Adrenal gland (tissue), 12 donors: ENCODE results near the gene SPTLC1. TPM values are rescaled to one million over a fixed set of nuclear protein-coding genes. Genes with fewer than 3 reads are reported as not detected.
"Not testable (repeated sequence)": the region's sequence is repeated elsewhere in the genome, so short reads cannot be mapped to it uniquely, and the experiment has no call there.

Source experiments
- DNase-seq, 7 donors: peaks; one replicate each; pipeline ENCODE4 v3.0.0-alpha.2; 2019 to 2020
- H3K27ac ChIP-seq, 5 donors: fragments of 200-600 bp; sonication (generic) in 4 of 5; 1 replicate in 3 of 5; 2 replicates in 2 of 5; pipeline versions ENCODE4 v1.5.1 to v1.8.0; 2016 to 2020; ENCODE audit warnings: mild to moderate bottlenecking in 1 of 5
- H3K27me3 ChIP-seq: fragments of 200-600 bp; 2 replicates; pipeline ENCODE4 v1.8.0; 2021
- H3K36me3 ChIP-seq, 2 donors: fragments of 200-600 bp; replicated peaks in 1 of 2; 1 replicate in 1 of 2; 2 replicates in 1 of 2; pipeline versions ENCODE4 v1.5.1 to v1.8.0; 2018 to 2022
- H3K4me1 ChIP-seq, 2 donors: fragments of 200-600 bp; replicated peaks in 1 of 2; 1 replicate in 1 of 2; 2 replicates in 1 of 2; pipeline versions ENCODE4 v1.5.1 to v1.8.0; 2018 to 2021
- H3K4me3 ChIP-seq, 4 donors: fragments of 200-600 bp; sonication (generic) in 3 of 4; one replicate each; pipeline ENCODE4 v1.5.1; 2016 to 2018
- H3K9me3 ChIP-seq, 3 donors: fragments of 200-600 bp; sonication (generic) in 1 of 3; replicated peaks in 1 of 3; 1 replicate in 2 of 3; 2 replicates in 1 of 3; pipeline versions ENCODE4 v1.5.1 to v1.8.0; 2016 to 2021
- POLR2A ChIP-seq, 2 donors: fragments of 450-650 bp; IDR thresholded peaks; one replicate each; pipeline ENCODE4 v1.6.1; 2017; ENCODE audit warnings: antibody characterized with exemption in 2 of 2, mild to moderate bottlenecking in 2 of 2, moderate library complexity in 1 of 2
- WGBS, 4 donors: extraction: QIAGEN DNeasy Blood & Tissue Kit in 2 of 4; methylation state at CpG; one replicate each; pipeline versions ENCODE4 v1.1.5 to v1.1.7; 2013 to 2017; 5-methylcytosine and 5-hydroxymethylcytosine counted together
- intact Hi-C, 2 donors: fragments of 100-400 bp; cut with DNase I; formaldehyde crosslinking; loops; one replicate each; pipeline versions ENCODE4 v1.14.1 to v1.15.0; 2022 to 2023
- polyA plus RNA-seq, 3 donors: library from polyadenylated mRNA; stranded (reverse); fragments of 200-250 nt in 2 of 3; fragments of 350-450 nt in 1 of 3; fragmentation: Illumina TruSeq in 1 of 3; extraction: RNeasy Lipid Tissue Mini Kit (QIAGEN cat#74804) in 1 of 3; gene quantifications; one replicate each; pipeline ENCODE4 v1.2.3, GENCODE V29; 2013 to 2014
- total RNA-seq, 9 donors: library from RNA; depleted of rRNA in 4 of 9; stranded (reverse); fragments of >200 nt in 4 of 9; fragments of 120-200 nt in 1 of 9; fragmentation: NEBNext Ultra II Directional in 1 of 9; extraction: Animal tissue kit (Norgen Biotek cat#: 25700) in 1 of 9; gene quantifications; one replicate each; pipeline versions ENCODE4 v1.1.0 to v1.2.4, GENCODE V29; 2013 to 2023
- TF ChIP-seq, protein P1 (sequence below), 6 experiments: fragments of 450-650 bp in 4 of 6; fragments of 200-600 bp in 2 of 6; sonication (generic) in 1 of 6; IDR thresholded peaks; 1 replicate in 5 of 6; 2 replicates in 1 of 6; pipeline versions ENCODE4 v1.5.1 to v1.8.0; 2016 to 2021; ENCODE audit warnings: antibody characterized with exemption in 6 of 6, mild to moderate bottlenecking in 2 of 6, moderate library complexity in 1 of 6
- donor health status: healthy with polysubstance abuse.
- donor health status: Bipolar disorder and iron deficiency.
- donor health status: DM: yes; HTN: yes; CAD: no.
- donor health status: DM: no; HTN: no; CAD: no.
- donor health status: DM: no; HTN: no; CAD: no.
- donor health status: DM: yes; HTN: yes; CAD: no.

The SPTLC1 gene
- total and polyA plus RNA-seq, 12 donors: 18.8 to 106 (median 72.9) TPM

DNA sequence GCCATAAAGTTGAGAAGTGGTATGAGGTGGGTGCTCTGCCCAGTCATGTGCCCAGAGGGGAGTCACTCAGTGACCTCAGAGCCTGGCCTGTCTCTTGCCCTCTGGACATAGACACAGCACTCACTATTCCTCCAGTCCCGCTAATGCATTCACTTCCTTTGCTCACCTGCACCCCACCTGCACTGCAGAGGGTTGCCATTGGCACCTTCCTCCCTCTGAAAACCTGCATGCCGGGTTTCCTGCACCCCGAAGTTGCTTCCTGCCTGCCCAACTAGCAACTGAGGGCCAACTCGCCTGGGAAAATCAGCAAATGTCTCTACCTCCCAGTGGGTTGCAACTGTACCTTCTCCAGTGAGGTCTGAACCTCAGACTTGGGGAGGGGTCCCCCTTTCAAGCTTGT lies 48.1 kb upstream of the SPTLC1 start:
- 79 to 91% (median 85%) methylated on average over 3 to 4 of the region's 4 CpGs for WGBS, 4 donors

DNA sequence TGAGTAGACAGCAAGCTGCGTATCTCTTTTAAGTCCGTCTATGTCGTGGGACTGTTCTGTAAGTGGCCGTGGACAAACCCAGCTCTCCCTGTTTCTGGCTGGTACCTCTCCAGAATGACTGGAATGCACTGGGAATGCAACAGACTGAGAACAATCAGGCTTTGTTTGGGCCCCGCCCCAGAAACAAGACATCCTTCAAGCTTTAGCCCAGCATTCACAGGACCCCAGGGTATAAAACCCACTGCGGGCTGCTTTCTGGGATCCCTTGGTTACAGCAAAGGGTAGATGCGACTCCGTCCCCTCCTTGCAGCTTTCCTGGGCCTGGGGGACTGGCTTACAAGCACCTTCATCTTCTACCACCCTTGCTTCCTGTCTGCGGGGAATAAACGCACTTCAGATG lies 45.6 kb upstream of the SPTLC1 start:
- H3K27ac ChIP-seq: no peak overlapping the region
- H3K4me3 ChIP-seq: no peak overlapping the region
- DNase-seq: peak in 1 of 7 donors; percentile 34
- H3K27me3 ChIP-seq: no peaks in the 10 kb centered on the region
- intact Hi-C loops: no loop called here
- H3K9me3 ChIP-seq: peaks cover 0 to under 1% (median 0%) of the 10 kb centered on the region in 3 donors
- TF ChIP-seq, protein P1, sequence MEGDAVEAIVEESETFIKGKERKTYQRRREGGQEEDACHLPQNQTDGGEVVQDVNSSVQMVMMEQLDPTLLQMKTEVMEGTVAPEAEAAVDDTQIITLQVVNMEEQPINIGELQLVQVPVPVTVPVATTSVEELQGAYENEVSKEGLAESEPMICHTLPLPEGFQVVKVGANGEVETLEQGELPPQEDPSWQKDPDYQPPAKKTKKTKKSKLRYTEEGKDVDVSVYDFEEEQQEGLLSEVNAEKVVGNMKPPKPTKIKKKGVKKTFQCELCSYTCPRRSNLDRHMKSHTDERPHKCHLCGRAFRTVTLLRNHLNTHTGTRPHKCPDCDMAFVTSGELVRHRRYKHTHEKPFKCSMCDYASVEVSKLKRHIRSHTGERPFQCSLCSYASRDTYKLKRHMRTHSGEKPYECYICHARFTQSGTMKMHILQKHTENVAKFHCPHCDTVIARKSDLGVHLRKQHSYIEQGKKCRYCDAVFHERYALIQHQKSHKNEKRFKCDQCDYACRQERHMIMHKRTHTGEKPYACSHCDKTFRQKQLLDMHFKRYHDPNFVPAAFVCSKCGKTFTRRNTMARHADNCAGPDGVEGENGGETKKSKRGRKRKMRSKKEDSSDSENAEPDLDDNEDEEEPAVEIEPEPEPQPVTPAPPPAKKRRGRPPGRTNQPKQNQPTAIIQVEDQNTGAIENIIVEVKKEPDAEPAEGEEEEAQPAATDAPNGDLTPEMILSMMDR (IDR thresholded peaks at IDR 0.05): no peak
- TF ChIP-seq POLR2A (IDR thresholded peaks at IDR 0.05): no peak
- H3K36me3 ChIP-seq: no peaks in the 10 kb centered on the region
- WGBS, 4 donors: 89 to 97% (median 90%) methylated on average over 8 to 10 of the region's 10 CpGs
- H3K4me1 ChIP-seq: no peaks in the 10 kb centered on the region

More for the DNA sequence above, 48.1 kb upstream of the SPTLC1 start:
- peak in 2 of 7 donors; percentile 8 to 17 for DNase-seq
- Histone ChIP-seq H3K27ac (no peak overlapping the region), H3K4me1 (no peaks in the 10 kb centered on the region), H3K36me3 (no peaks in the 10 kb centered on the region), H3K9me3 (peaks cover 0 to 5% (median 0%) of the 10 kb centered on the region in 3 donors), H3K4me3 (no peak overlapping the region), H3K27me3 (no peaks in the 10 kb centered on the region)
- intact Hi-C loops: no loop called here
- no peak for TF ChIP-seq POLR2A (IDR thresholded peaks at IDR 0.05)
- TF ChIP-seq, protein P1 (IDR thresholded peaks at IDR 0.05): no peak

DNA sequence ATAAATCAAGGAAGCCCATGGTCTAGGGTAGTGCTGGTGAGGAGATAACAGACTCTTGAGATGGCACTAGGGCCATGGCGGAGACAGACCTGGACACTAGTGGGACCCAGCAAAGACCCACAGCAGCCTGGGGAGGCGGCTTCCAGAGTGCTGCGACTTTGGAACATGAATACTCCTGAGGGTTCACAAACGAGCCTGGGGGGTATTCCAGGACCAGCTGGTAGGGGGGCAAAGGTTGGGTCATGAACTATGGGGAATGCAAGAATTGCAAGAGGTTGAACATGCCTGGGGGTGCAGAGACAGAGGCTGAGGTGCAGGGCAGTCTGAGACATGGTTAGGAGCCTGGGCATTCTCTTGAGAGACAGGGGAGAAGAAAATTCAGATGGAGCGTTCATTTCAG lies 43.8 kb upstream of the SPTLC1 start:
- H3K4me3 ChIP-seq: no peak overlapping the region
- H3K36me3 ChIP-seq: no peaks in the 10 kb centered on the region
- no peak for TF ChIP-seq POLR2A (IDR thresholded peaks at IDR 0.05)
- TF ChIP-seq, protein P1 (IDR thresholded peaks at IDR 0.05): no peak
- intact Hi-C loops: no loop called here
- no peaks in the 10 kb centered on the region for H3K27me3 ChIP-seq
- H3K9me3 ChIP-seq: no peaks in the 10 kb centered on the region
- peaks cover 0 to 2% of the 10 kb centered on the region in 2 donors for H3K4me1 ChIP-seq
- DNase-seq: peak in 1 of 7 donors; percentile 24
- 81 to 84% (median 82%) methylated on average over 4 to 5 of the region's 5 CpGs for WGBS, 4 donors
- no peak overlapping the region for H3K27ac ChIP-seq

DNA sequence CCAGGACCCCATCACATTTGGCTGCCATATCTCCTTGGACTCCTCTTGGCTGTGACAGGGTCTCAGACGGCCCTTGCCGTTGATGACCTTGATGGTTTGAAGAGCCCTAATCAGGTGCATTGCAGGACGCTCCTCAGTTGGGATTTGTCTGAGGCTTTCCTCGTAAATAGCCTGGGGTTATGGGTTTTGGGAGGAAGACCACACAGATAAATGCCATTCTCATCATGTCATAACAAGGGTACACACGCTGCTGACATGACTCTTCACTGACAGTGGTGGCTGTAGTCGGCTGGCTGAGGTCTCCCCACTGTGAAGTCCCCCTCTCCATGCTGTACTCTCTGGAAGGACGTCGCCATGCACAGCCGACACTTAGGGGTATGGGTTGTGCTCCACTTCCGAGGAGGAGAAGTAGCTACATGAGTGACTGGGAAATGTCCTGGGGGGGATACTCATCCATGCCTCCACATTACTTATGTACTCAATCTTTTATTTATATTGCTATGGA lies 42.9 kb upstream of the SPTLC1 start:
- H3K9me3 ChIP-seq: no peaks in the 10 kb centered on the region
- H3K4me3 ChIP-seq: no peak overlapping the region
- WGBS, 4 donors: 77 to 91% (median 85%) methylated on average over 10 of the region's 10 CpGs
- H3K27ac ChIP-seq: no peak overlapping the region
- no peaks in the 10 kb centered on the region for H3K27me3 ChIP-seq
- no peaks in the 10 kb centered on the region for H3K36me3 ChIP-seq
- peaks cover 6 to 11% of the 10 kb centered on the region in 2 donors for H3K4me1 ChIP-seq
- intact Hi-C loops: no loop called here
- TF ChIP-seq, protein P1 (IDR thresholded peaks at IDR 0.05): no peak
- no peak for TF ChIP-seq POLR2A (IDR thresholded peaks at IDR 0.05)
- peak in 2 of 7 donors; percentile 6 to 35 for DNase-seq

DNA sequence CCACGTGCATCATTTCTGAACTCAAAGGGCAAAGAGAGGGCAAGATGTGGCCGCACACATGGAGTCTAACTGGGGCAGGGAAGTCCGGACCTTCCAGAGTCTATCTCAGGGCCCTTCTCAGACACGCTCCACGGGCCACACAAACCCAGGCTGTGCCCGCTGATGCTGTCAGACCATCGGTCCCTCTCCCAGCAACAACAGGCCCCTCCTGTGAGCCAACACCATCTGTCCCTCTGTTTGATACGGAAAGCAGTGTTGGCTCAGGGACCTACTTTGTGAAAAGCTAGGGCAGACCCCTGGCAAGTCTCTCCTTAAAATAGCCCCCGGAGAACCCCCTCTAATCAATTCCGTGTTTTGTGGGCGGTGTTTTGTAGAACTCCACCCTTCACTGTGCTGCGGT lies 40.5 kb upstream of the SPTLC1 start:
- H3K36me3 ChIP-seq, H3K4me3 ChIP-seq, H3K27ac ChIP-seq, H3K27me3 ChIP-seq, H3K9me3 ChIP-seq, intact Hi-C loops: not testable (repeated sequence)
- DNase-seq: peak in 2 of 7 donors; percentile 8 to 46
- peaks cover 6 to 27% of the 10 kb centered on the region in 2 donors for H3K4me1 ChIP-seq
- 85 to 92% (median 90%) methylated on average over 12 of the region's 12 CpGs for WGBS, 4 donors
